Right cardiac atrium (tissue), 5 donors: ENCODE data around the gene NAPA. TPM values are rescaled to one million over a fixed set of nuclear protein-coding genes. Genes with fewer than 3 reads are reported as not detected.
A peak's percentile ranks its signal among the peaks of the same experiment; 100 is the strongest.
"Not testable (repeated sequence)": the region's sequence is repeated elsewhere in the genome, so short reads cannot be mapped to it uniquely, and the experiment has no call there.

ENCODE experiments used
- ATAC-seq, 2 donors: fragments of 200-7000 bp; cut with Tn5 transposase; one replicate each; pipeline versions ENCODE4 v1.8.0 to v1.9.1; 2020; ENCODE audit warnings: moderate library complexity in 2 of 2, mild to moderate bottlenecking in 1 of 2
- DNase-seq, 3 donors: peaks; one replicate each; pipeline ENCODE4 v3.0.0-alpha.2; 2020
- H3K27ac ChIP-seq: one replicate; pipeline ENCODE4 v1.5.1; 2013; ENCODE audit warnings: mild to moderate bottlenecking, low read length, control low read depth, moderate library complexity
- H3K27me3 ChIP-seq: one replicate; pipeline ENCODE4 v1.6.1; 2013; ENCODE audit not compliant: control insufficient read depth, insufficient read depth
- H3K4me1 ChIP-seq: one replicate; pipeline ENCODE4 v1.6.1; 2013; ENCODE audit warnings: low read length; ENCODE audit not compliant: control insufficient read depth, insufficient read depth
- H3K4me3 ChIP-seq: one replicate; pipeline ENCODE4 v1.5.1; 2013; ENCODE audit warnings: low read length, control low read depth
- H3K9me3 ChIP-seq: one replicate; pipeline ENCODE4 v1.6.1; 2013; ENCODE audit warnings: low read length; ENCODE audit not compliant: control insufficient read depth
- WGBS: extraction: QIAGEN DNeasy Blood & Tissue Kit; methylation state at CpG from one replicate; pipeline ENCODE4 v1.1.7; 2013; 5-methylcytosine and 5-hydroxymethylcytosine counted together
- intact Hi-C, 4 donors: fragments of 100-400 bp; cut with DNase I; formaldehyde crosslinking; loops; one replicate each; pipeline versions ENCODE4 v1.11.0 to v1.14.0; 2022 to 2023
- polyA plus RNA-seq: library from polyadenylated mRNA; stranded (reverse); fragments of 200-250 nt; gene quantifications from one replicate; pipeline ENCODE4 v1.2.3, GENCODE V29; 2013
- total RNA-seq, 4 donors: library from RNA; stranded (reverse); fragmentation: NEBNext Ultra II Directional; extraction: Animal tissue kit (Norgen Biotek cat#: 25700); gene quantifications; one replicate each; pipeline ENCODE4 v1.2.1, GENCODE V29; 2021
- donor health status: healthy with polysubstance abuse.
- donor health status: DM: no; HTN: yes; CAD: no.
- donor health status: DM: no; HTN: no; CAD: no.
- donor health status: DM: no; HTN: yes; CAD: no; lungs with severe emphysema.
- donor health status: DM: yes; HTN: yes; CAD: no.

NAPA gene
- total and polyA plus RNA-seq, 5 donors = 91.7 to 111 (median 105) TPM

DNA sequence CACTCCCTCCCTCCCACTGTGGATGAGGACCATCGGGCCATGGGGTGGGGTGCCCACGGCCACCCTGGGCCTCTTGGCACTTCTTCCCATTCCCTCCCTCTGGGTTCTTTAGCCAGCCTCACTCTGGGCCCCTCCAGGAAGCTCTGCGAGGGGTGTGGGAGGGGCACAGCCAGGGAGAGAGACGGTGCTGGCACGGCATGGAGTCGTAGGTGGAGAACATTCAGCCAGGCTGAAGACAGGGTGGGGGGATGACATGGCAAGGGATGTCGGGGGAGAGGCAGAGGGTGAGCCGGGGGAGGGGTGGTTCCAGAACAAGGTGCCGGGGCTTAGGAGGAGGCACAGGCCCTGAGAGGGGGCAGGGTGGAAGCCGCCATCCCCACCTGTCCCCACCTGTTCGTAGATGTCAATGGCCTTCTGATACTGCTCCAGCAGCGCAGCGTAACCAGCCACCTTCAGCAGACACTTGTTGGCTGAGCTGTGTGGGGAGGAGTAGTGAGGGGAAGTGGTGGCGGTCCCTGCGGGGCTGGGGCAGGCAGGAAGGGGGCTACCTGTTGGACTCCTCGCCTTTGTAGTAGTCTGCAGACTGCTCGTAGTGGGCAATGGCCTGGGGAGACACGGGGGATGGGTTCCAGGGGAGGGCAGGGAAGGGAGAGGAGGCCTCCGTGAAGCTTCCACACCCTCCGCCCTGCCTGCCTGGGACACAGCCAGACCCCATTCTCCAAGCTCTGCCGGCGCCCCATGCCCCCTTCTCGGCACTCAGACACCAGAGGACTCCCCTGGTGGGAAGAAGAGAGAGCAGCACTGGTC lies 22.1 kb downstream of the NAPA start:
- DNase-seq (peak in 2 of 3 donors; percentile 26 to 53), ATAC-seq (no peak)
- Histone ChIP-seq H3K4me1 (no peaks in the 10 kb centered on the region), H3K9me3 (no peaks in the 10 kb centered on the region), H3K27me3 (no peaks in the 10 kb centered on the region), H3K4me3 (no peak overlapping the region), H3K27ac (peak overlapping the region; percentile 6)
- intact Hi-C loops = no loop called here
- 70% methylated on average over 23 of the region's 23 CpGs for WGBS

GRCh38 chr19:47492137-47492533 lies 22.7 kb downstream of the NAPA start:
- Histone ChIP-seq H3K4me1 (no peaks in the 10 kb centered on the region), H3K27ac (no peak overlapping the region), H3K9me3 (no peaks in the 10 kb centered on the region), H3K4me3 (no peak overlapping the region), H3K27me3 (no peaks in the 10 kb centered on the region)
- DNase-seq (peak in 2 of 3 donors; percentile 52 to 60), ATAC-seq (no peak)
- intact Hi-C loops = no loop called here
- 88% methylated on average over 14 of the region's 14 CpGs for WGBS

DNA sequence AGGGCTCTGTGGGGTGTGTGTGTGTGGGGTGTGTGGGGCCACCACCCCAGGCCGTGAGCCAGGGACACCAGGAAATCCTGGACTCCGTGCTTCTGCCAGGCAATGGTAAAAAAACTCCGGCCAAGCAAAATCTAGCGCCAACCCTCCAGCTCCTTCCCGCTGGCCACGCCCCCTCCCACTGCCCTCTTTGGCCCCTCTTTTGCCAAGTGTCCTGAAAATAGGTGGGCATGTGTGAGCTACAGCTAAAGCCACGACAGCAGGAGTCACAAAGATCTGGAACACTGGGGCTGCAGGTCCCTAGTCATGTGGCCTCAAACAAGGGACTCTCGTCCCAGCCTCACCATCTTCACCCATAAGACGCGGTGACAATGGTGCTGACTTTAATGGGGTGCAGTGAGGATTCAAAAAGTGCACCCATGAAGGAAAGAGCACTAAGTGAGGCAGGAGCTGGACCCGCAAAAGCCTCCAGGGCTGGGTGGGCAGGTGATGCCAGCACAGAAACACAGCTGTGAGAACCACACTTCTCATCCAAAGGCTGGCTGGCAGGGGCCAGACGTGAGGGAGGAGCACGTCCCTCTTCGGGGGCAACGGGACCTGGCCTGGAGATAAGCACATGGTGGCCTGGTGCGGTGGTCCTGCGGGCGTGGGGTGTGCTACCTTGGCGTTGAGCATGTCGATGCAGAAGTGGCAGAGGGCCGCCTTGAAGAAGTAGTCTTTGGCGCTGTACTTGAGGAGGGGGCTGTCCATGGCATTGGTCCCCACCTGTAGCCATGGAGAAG lies 23.3 kb downstream of the NAPA start:
- Histone ChIP-seq H3K9me3 (no peaks in the 10 kb centered on the region), H3K27ac (no peak overlapping the region), H3K27me3 (no peaks in the 10 kb centered on the region), H3K4me3 (no peak overlapping the region), H3K4me1 (no peaks in the 10 kb centered on the region)
- no peak for ATAC-seq
- intact Hi-C loops = no loop called here
- WGBS = 78% methylated on average over 22 of the region's 22 CpGs
- DNase-seq = peak in 2 of 3 donors; percentile 34 to 55

GRCh38 chr19:47490847-47491246 lies 24.0 kb downstream of the NAPA start:
- intact Hi-C loops = no loop called here
- Histone ChIP-seq H3K27me3 (no peaks in the 10 kb centered on the region), H3K9me3 (no peaks in the 10 kb centered on the region), H3K4me1 (no peaks in the 10 kb centered on the region), H3K27ac (no peak overlapping the region), H3K4me3 (no peak overlapping the region)
- WGBS = 79% methylated on average over 3 of the region's 3 CpGs
- peak in 2 of 3 donors; percentile 16 to 33 for DNase-seq
- no peak for ATAC-seq

DNA sequence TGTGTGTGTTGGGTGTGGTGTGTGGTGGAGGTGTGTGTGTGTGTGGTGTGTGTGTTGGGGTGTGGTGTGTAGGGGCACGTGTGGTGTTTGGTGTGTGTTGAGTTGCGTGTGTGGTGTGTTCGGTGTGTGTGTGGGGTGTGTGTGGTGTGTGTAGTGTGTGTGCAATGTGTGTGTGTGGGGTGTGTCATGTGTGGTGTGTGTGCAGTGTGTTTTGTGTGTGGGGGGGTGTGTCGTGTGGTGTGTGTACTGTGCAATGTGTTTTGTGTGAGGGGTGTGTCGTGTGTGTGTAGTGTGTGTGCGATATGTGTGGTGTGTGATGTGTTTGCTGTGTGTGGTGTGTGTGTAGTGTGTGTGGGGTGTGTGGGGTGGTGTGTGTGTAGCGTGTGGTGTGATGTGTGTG lies 24.8 kb downstream of the NAPA start:
- Histone ChIP-seq H3K27ac (no peak overlapping the region), H3K27me3 (no peaks in the 10 kb centered on the region), H3K9me3 (no peaks in the 10 kb centered on the region), H3K4me1 (no peaks in the 10 kb centered on the region), H3K4me3 (no peak overlapping the region)
- DNase-seq = peak in 2 of 3 donors; percentile 0 to 30
- no peak for ATAC-seq
- WGBS = 89% methylated on average over 7 of the region's 7 CpGs
- intact Hi-C loops = no loop called here

GRCh38 chr19:47489072-47489914 lies 25.6 kb downstream of the NAPA start:
- 81% methylated on average over 17 of the region's 17 CpGs for WGBS
- no peaks in the 10 kb centered on the region for H3K27me3 ChIP-seq
- intact Hi-C loops = no loop called here
- ATAC-seq (no peak), DNase-seq (peak in 2 of 3 donors; percentile 36 to 48)
- no peaks in the 10 kb centered on the region for H3K4me1 ChIP-seq
- H3K9me3 ChIP-seq = no peaks in the 10 kb centered on the region
- no peak overlapping the region for H3K27ac ChIP-seq
- H3K4me3 ChIP-seq = no peak overlapping the region

GRCh38 chr19:47487551-47488515 lies 27.0 kb downstream of the NAPA start:
- Histone ChIP-seq H3K4me1 (no peaks in the 10 kb centered on the region), H3K27ac (no peak overlapping the region), H3K4me3 (no peak overlapping the region), H3K27me3 (no peaks in the 10 kb centered on the region), H3K9me3 (no peaks in the 10 kb centered on the region)
- ATAC-seq (no peak), DNase-seq (peak in 2 of 3 donors; percentile 38 to 57)
- 80% methylated on average over 19 of the region's 19 CpGs for WGBS
- intact Hi-C loops = no loop called here

- H3K4me3 ChIP-seq = no peak overlapping the region
- intact Hi-C loops = no loop called here
- 67% methylated on average over 9 of the region's 9 CpGs for WGBS
- no peaks in the 10 kb centered on the region for H3K27me3 ChIP-seq
- DNase-seq = peak in 2 of 3 donors; percentile 42 to 54
- no peak overlapping the region for H3K27ac ChIP-seq
- H3K9me3 ChIP-seq = no peaks in the 10 kb centered on the region
- H3K4me1 ChIP-seq = no peaks in the 10 kb centered on the region
- ATAC-seq = no peak
These were observed 28.0 kb downstream of the NAPA start for GRCh38 chr19:47486900-47487299.

DNA sequence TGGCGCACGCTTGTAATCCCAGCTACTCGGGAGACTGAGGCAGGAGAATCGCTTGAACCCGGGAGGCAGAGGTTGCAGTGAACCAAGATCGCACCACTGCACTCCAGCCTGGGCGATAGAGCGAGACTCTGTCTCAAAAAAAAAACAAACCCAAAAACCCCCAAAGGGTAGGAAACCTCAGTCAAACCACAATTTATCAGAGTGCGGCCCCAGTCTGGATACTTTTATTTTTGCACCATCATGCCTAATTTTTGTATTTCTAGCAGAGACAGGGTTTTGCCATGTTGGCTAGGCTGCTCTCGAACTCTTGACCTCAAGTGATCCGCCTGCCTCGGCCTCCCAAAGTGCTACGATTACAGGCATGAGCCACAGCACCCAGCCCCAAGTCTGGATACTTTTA lies 28.6 kb downstream of the NAPA start:
- H3K9me3 ChIP-seq, ATAC-seq, H3K4me3 ChIP-seq, H3K27me3 ChIP-seq, H3K27ac ChIP-seq, H3K4me1 ChIP-seq, intact Hi-C loops: not testable (repeated sequence)
- peak in 1 of 3 donors; percentile 11 for DNase-seq
- WGBS = 90% methylated on average over 13 of the region's 13 CpGs

DNA sequence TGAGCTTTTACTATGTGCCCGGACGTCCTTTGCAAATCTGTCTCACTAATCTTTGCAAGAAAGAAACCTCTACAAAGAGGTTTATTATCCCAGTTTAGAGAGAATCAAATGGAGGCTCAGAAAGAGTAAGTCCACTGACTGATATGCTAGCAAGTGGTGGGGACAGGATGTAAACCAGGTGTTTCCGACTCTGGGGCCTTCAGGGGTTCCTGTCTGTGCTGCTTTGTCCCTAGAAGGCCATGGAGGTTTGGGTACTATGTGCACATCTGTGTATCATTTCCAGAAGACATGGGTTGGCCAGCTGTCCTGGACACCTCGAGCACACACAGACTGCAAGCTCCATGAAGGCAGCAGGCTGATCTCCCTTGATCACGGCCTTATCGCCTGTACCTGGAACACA lies 29.7 kb downstream of the NAPA start:
- 83% methylated on average over 6 of the region's 6 CpGs for WGBS

More for the DNA sequence above, 29.7 kb downstream of the NAPA start:
- DNase-seq (peak in 1 of 3 donors; percentile 4), ATAC-seq (no peak)
- no peak overlapping the region for H3K4me3 ChIP-seq
- intact Hi-C loops = no loop called here
- H3K27me3 ChIP-seq = no peaks in the 10 kb centered on the region
- no peaks in the 10 kb centered on the region for H3K4me1 ChIP-seq
- H3K9me3 ChIP-seq = no peaks in the 10 kb centered on the region
- no peak overlapping the region for H3K27ac ChIP-seq
